ENCODE data around the gene SSB.

SSB gene

DNA sequence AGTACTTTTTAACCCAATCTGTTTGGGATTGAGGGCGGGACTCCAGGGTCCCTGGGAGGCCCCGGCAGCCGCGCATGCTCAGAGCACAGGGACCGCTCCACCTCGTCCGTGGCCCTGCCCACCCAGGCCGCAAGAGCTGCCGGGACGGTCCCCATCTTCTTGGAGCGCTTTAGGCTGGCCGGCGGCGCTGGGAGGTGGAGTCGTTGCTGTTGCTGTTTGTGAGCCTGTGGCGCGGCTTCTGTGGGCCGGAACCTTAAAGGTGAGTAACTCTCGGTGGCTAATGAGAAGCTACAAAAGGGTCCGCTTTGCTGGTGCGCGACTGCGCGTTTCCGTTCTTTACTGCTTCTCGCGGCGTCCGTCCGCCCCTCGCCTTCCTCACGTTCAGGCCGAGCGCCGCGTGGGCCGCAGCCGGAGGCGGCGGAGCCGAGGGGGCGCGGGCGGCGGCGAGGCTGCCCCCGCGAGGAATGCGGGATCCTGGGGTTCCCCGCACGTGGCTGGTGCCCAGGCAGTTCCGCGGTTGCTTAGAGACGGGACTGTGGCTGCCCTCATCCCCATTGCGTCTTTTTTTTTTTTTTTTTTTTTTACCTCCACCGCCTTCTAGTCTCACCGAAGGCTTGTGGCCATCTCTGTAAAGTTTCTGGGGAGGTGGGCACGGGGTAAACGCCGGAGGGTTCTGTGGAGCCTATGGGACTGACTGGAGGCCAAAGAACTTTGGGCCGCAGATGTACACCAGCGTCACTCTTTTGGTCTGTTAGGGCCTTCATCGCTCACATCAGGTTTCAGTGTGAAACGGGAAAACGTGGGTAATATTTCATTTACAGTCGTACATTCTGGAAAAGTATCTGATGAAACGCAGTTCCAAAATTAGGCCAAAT, at the start of gene SSB:
SSB (plus strand) TSS at position 154 of the 875 bp plus-strand sequence. CDS start 2,090 bp downstream, outside the sequence.
- no peak for TF ChIP-seq ZFX (IDR thresholded peaks at IDR 0.05; ENCODE audit: borderline replicate concordance)
- TF ChIP-seq, protein P1, sequence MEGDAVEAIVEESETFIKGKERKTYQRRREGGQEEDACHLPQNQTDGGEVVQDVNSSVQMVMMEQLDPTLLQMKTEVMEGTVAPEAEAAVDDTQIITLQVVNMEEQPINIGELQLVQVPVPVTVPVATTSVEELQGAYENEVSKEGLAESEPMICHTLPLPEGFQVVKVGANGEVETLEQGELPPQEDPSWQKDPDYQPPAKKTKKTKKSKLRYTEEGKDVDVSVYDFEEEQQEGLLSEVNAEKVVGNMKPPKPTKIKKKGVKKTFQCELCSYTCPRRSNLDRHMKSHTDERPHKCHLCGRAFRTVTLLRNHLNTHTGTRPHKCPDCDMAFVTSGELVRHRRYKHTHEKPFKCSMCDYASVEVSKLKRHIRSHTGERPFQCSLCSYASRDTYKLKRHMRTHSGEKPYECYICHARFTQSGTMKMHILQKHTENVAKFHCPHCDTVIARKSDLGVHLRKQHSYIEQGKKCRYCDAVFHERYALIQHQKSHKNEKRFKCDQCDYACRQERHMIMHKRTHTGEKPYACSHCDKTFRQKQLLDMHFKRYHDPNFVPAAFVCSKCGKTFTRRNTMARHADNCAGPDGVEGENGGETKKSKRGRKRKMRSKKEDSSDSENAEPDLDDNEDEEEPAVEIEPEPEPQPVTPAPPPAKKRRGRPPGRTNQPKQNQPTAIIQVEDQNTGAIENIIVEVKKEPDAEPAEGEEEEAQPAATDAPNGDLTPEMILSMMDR (IDR thresholded peaks at IDR 0.05), result no peak
- peak within 1 kb of the TSS; percentile 87 for H3K27ac ChIP-seq

DNA sequence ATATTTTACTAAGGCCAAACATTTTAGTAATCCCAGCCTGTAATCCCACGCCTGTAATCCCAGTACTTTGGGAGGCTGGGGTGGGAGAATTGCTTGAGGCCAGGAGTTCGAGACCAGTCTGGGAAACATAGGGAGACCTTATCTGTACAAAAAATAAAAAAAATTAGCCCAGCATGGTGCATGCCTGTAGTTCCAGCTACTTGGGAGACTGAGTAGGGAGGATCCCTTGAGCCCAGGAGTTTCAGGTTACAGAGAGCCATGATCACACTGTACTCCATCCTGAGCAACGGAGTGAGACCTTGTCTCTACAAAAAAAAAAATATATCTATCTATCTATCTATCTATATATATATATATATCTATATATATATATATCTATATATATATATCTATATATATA, 45.9 kb upstream of the SSB start:
- no peak for TF ChIP-seq ZFX (IDR thresholded peaks at IDR 0.05; ENCODE audit: borderline replicate concordance)
- TF ChIP-seq, protein P1 (IDR thresholded peaks at IDR 0.05), result no peak
- H3K27ac ChIP-seq, result no peak overlapping the region

DNA sequence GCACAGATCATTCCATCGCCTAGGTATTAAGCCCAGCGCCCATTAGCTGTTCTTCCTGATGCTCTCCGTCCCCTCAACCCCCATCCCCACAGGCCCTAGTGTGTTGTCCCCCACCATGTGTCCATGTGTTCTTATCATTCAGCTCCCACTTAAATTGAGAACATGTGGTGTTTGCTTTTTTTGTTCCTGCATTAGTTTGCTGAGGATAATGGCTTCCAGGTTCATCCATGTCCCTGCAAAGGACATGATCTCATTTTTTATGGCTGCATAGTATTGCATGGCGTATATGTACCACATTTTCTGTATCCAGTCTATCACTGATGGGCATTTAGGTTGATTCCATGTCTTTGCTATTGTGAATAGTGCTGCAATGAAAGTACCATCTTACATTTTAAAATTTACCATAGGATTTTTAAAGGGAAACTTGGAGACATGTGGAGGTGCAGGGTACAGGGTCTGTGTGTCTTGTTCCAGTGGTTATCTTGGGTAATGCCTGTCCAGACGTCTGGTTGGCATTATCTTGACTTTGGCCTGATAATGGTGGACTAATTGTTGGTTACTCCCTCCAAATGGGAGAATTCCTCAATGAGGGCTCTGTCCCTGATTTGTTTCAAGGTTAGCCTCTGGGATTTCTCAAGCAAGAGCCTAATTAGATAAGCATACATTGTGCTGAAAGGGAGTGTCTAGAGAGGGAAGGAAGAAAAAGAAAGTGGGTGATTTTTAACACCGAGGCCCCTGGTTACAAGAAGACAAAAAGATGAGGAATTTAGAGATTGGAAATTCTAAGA, 43.4 kb upstream of the SSB start:
- H3K27ac ChIP-seq, result no peak overlapping the region
- TF ChIP-seq, protein P1 (IDR thresholded peaks at IDR 0.05), result no peak
- no peak for TF ChIP-seq ZFX (IDR thresholded peaks at IDR 0.05; ENCODE audit: borderline replicate concordance)

DNA sequence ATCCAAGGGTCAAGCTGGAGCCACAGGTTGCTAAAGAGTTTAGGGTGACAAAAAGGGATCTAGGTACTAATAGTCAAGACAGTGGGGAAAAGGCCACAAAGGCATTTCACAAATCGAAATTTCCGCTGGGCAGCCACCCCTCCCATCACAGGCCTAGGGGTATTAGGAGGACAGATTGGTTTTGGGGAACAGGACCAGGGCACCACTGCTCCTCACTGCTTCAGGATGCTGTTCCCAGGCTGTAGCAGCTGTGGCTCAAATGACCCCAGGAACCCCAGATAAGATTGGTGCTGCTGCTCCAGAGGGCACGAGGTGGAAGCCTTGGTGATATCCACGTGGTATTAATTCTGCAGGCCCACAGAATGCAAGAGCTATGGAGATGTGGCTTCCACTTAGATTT, 42.3 kb upstream of the SSB start:
- H3K27ac ChIP-seq, result no peak overlapping the region

DNA sequence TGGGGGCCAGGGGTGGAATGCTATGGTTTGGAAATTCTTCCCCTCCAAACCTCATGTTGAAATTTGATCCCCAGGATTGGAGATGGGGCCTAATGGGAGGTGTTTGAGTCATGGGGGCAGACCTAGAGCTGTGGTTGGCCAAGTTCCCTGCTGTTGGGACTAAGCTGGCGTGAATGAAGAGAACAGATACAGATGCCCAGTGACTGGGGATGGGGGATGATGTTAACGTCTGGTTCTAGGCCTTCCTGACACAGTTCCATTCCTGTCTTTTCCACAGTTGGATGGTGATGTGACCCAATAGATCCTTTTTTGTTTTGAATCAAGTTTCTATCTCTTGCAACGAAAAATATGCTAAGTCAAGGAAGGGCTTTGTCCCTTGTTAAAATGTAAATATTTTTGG, 41.3 kb upstream of the SSB start:
- TF ChIP-seq ZFX (IDR thresholded peaks at IDR 0.05; ENCODE audit: borderline replicate concordance), result no peak
- TF ChIP-seq, protein P1 (IDR thresholded peaks at IDR 0.05), result no peak

More for the DNA sequence above, 42.3 kb upstream of the SSB start:
- no peak for TF ChIP-seq ZFX (IDR thresholded peaks at IDR 0.05; ENCODE audit: borderline replicate concordance)
- TF ChIP-seq, protein P1 (IDR thresholded peaks at IDR 0.05), result no peak

DNA sequence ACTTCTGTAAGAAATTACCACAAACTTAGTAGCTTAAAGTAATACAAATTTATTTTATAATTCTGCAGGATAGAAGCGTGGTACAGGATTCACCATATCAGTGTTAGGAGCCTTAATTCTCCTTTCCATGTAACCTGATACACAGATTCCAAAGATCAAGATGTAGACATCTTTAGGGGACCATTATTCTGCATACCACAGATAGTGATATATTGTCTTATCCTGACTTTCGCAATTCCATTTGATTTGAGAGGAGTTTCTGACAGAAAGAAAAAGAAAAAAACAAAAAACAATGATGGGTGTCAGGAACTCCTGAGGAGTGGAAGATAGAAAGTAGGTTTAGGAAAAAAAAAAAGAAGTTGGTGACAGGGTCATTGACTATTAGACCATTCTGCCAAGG, 40.9 kb upstream of the SSB start:
- TF ChIP-seq, protein P1 (IDR thresholded peaks at IDR 0.05), result no peak
- TF ChIP-seq ZFX (IDR thresholded peaks at IDR 0.05; ENCODE audit: borderline replicate concordance), result no peak
- no peak overlapping the region for H3K27ac ChIP-seq

More for the DNA sequence above, 41.3 kb upstream of the SSB start:
- H3K27ac ChIP-seq, result no peak overlapping the region
